OCI-LY3 (cell line): ENCODE measurements around the gene CELA3B.

ENCODE experiments used
- CTCF ChIP-seq: fragments of 200-600, 300-600 bp; sonication (generic); IDR thresholded peaks from 2 replicates; pipeline ENCODE4 v1.5.1; 2014; ENCODE audit warnings: antibody characterized with exemption, low read length, low read depth
- EZH2phosphoT487 ChIP-seq: fragments of 200-600 bp; shearing (Covaris generic); IDR thresholded peaks from 2 replicates; pipeline ENCODE4 v1.6.1; 2018; ENCODE audit warnings: antibody characterized with exemption, mixed run types, low read depth

GRCh38 chr1:21937372-21938121, 39.3 kb upstream of the CELA3B start:
- TF ChIP-seq CTCF (no peak), EZH2phosphoT487 (no peak)
